AG04450 (cell line): ENCODE data around the gene PLPPR3. TPM values are rescaled to one million over a fixed set of nuclear protein-coding genes. Genes with fewer than 3 reads are reported as not detected.

ENCODE experiments used
- CTCF ChIA-PET: fragments of 300-600, 350-600 bp; formaldehyde crosslinking; extraction: SDS; loops from one replicate; lab custom pipeline; 2022; ENCODE audit warnings: antibody characterized with exemption, inconsistent platforms; lab: Charles Lee
- POLR2A ChIA-PET: fragments of 350-600 bp; formaldehyde crosslinking; extraction: SDS; loops from one replicate; lab custom pipeline; 2021; ENCODE audit warnings: antibody characterized with exemption, inconsistent platforms; lab: Yijun Ruan, JAX
- DNase-seq: peaks from one replicate; pipeline ENCODE4 v3.0.0-alpha.2; 2011; ENCODE audit warnings: low read depth, low spot score
- H3K27ac ChIP-seq: one replicate; pipeline ENCODE4 v1.5.1; 2012; ENCODE audit warnings: low read depth, low read length, control low read depth
- H3K27me3 ChIP-seq: one replicate; pipeline ENCODE4 v1.6.0; 2012; ENCODE audit warnings: low read length; ENCODE audit not compliant: control insufficient read depth, insufficient read depth
- H3K4me3 ChIP-seq: 2 replicates; pipeline ENCODE4 v1.5.1; 2011; ENCODE audit warnings: mild to moderate bottlenecking, low read depth, low read length, control low read depth
- H3K9me3 ChIP-seq: 2 replicates; pipeline ENCODE4 v1.5.1; 2012; ENCODE audit warnings: low read length; ENCODE audit not compliant: control insufficient read depth, insufficient read depth
- polyA plus RNA-seq: library from polyadenylated mRNA; depleted of rRNA; stranded (reverse); fragments of >200 nt; gene quantifications from 2 replicates; pipeline ENCODE4 v1.2.3, GENCODE V29; 2011
- TF ChIP-seq, protein P1 (sequence below): IDR thresholded peaks from 2 replicates; pipeline ENCODE4 v1.5.1; 2011; ENCODE audit warnings: low read depth, low read length, control low read depth, inconsistent platforms

PLPPR3 gene
- polyA plus RNA-seq, 1 experiment, result 1.3 TPM

DNA sequence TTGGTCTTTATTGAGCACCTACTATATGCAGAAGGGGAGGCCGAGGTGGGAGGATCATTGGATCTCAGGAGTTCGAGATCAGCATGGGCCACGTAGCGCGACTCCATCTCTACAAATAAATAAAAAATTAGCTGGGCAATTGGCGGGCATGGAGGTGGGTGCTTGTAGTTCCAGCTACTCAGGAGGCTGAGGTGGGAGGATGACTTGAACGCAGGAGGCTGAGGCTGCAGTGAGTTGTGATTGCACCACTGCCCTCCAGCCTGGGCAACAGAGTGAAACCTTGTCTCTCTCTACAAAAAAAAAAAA, 41.5 kb upstream of the PLPPR3 start:
- Histone ChIP-seq H3K4me3 (no peak overlapping the region), H3K27ac (no peak overlapping the region), H3K27me3 (peaks cover 3% of the 10 kb centered on the region), H3K9me3 (peaks cover 6% of the 10 kb centered on the region; the same call in 1 of the 2 replicates)
- TF ChIP-seq, protein P1, sequence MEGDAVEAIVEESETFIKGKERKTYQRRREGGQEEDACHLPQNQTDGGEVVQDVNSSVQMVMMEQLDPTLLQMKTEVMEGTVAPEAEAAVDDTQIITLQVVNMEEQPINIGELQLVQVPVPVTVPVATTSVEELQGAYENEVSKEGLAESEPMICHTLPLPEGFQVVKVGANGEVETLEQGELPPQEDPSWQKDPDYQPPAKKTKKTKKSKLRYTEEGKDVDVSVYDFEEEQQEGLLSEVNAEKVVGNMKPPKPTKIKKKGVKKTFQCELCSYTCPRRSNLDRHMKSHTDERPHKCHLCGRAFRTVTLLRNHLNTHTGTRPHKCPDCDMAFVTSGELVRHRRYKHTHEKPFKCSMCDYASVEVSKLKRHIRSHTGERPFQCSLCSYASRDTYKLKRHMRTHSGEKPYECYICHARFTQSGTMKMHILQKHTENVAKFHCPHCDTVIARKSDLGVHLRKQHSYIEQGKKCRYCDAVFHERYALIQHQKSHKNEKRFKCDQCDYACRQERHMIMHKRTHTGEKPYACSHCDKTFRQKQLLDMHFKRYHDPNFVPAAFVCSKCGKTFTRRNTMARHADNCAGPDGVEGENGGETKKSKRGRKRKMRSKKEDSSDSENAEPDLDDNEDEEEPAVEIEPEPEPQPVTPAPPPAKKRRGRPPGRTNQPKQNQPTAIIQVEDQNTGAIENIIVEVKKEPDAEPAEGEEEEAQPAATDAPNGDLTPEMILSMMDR, result no peak
- POLR2A ChIA-PET, result interaction anchor here (0.6 to 1.7 kb wide), 4 partner anchors 9 to 68 kb away, joined by 3 to 8 read pairs (median 4); partner anchors contain the start of gene MED16
- DNase-seq, result no peak
- CTCF ChIA-PET, result no interaction called here

DNA sequence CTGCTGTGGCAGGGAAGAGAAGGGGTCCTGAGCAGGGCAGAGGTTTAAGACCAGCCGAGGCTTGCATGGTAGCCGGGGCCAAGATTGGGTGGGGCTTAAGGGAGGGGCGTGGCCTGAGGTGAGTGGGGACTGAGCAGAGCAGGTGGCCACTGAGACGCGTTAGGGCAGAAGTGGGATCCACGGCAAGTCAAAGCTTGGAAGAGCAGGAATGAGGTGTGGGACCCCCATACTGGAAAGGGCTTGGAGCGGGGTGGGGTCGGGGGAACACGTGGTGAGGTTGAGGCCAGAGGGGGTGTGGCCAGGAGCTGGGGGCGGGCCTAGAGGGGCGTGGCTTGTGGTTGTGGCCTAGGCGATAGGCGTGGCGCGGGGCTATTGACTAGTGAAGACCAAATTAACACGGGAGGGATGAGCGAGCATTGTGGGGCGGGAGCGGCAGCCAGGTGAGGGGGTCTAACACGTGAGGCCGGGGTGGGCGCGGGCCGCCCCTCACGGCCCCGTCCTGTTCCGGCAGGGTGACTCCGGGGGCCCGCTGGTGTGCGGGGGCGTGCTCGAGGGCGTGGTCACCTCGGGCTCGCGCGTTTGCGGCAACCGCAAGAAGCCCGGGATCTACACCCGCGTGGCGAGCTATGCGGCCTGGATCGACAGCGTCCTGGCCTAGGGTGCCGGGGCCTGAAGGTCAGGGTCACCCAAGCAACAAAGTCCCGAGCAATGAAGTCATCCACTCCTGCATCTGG, 41.0 kb upstream of the PLPPR3 start:
- CTCF ChIA-PET, result no interaction called here
- TF ChIP-seq, protein P1, result no peak
- POLR2A ChIA-PET, result interaction anchor here (0.8 to 1.7 kb wide), 3 partner anchors 9 to 30 kb away, joined by 3 to 8 read pairs (median 3); partner anchors contain the start of gene MED16
- DNase-seq, result no peak
- Histone ChIP-seq H3K4me3 (no peak overlapping the region), H3K27ac (no peak overlapping the region), H3K27me3 (peaks cover 3% of the 10 kb centered on the region), H3K9me3 (peaks cover 6% of the 10 kb centered on the region; the same call in 1 of the 2 replicates)

DNA sequence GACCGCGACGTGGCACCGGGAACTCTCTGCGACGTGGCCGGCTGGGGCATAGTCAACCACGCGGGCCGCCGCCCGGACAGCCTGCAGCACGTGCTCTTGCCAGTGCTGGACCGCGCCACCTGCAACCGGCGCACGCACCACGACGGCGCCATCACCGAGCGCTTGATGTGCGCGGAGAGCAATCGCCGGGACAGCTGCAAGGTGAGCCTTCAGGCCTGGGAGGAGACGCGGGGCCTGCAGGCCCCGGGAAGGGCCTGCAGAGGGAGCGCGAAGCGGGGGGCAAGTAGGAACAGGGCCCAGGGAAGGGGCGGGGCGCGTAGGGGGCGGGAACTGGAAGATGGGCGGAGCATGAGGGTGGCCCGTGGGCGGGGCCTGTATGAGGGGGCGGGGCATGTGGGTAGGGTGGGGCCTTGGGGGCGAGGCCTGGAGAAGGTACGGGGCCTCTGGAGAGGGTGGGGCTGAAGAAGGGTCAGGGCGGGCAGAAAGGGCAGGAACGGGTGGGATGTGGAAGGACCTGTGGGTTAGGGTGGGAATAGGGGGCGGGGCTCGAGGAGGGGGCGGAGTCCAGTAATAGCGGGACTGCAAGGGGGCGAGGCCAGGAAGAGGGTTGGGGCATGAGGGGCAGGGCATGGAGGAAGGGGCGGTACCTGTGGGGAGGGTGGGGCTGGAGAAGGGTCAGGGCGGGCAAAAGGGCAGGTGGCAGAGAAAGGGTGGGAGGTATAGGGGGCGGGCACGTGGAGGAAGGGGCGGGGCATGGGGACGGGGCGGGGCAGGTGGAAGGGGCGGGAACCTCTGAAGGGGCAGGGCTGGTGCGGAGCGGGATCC, 40.2 kb upstream of the PLPPR3 start:
- Histone ChIP-seq H3K4me3 (no peak overlapping the region), H3K27me3 (peaks cover 3% of the 10 kb centered on the region), H3K27ac (no peak overlapping the region), H3K9me3 (peaks cover 6% of the 10 kb centered on the region; the same call in 1 of the 2 replicates)
- POLR2A ChIA-PET, result interaction anchor here (0.7 kb wide), 1 partner anchor 11 kb away, joined by 4 read pairs; no protein-coding TSS in a partner anchor
- TF ChIP-seq, protein P1, result no peak
- DNase-seq, result no peak
- CTCF ChIA-PET, result interaction anchor here (0.6 kb wide), 1 partner anchor 139 kb away, joined by 3 read pairs; no protein-coding TSS in a partner anchor

DNA sequence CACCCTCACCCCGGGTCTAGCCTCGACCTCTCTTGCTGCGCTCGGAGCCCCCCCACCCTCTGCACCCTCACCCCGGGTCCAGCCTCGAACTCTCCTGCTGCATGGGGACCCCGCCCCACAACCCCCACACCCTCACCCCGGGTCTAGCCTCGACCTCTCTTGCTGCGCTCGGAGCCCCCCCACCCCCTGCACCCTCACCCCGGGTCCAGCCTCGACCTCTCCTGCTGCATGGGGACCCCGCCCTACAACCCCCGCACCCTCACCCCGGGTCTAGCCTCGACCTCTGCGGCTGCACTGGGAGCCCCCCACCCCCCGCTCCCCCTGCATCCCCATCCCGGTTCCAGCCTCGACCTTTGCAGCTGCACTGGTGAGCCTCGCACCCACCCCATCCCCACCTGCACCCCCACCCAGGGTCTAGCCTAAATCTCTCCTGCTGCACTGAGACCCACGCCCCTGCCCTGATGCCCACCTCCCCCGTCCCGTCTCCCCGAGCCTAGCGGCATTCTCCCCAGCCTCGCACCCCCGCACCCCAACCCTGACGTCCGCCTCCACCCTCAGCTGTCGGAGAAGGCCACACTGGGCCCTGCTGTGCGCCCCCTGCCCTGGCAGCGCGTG, 39.5 kb upstream of the PLPPR3 start:
- Histone ChIP-seq H3K9me3 (peaks cover 6% of the 10 kb centered on the region; the same call in 1 of the 2 replicates), H3K27ac (no peak overlapping the region), H3K27me3 (peaks cover 3% of the 10 kb centered on the region), H3K4me3 (no peak overlapping the region)
- TF ChIP-seq, protein P1, result no peak
- no peak for DNase-seq
- CTCF ChIA-PET, result interaction anchor here (0.6 kb wide), 1 partner anchor 140 kb away, joined by 3 read pairs; no protein-coding TSS in a partner anchor
- POLR2A ChIA-PET, result interaction anchor here (0.7 kb wide), 1 partner anchor 10 kb away, joined by 4 read pairs; no protein-coding TSS in a partner anchor
